ENCODE data around the gene TDRKH.

TDRKH gene, protein sequence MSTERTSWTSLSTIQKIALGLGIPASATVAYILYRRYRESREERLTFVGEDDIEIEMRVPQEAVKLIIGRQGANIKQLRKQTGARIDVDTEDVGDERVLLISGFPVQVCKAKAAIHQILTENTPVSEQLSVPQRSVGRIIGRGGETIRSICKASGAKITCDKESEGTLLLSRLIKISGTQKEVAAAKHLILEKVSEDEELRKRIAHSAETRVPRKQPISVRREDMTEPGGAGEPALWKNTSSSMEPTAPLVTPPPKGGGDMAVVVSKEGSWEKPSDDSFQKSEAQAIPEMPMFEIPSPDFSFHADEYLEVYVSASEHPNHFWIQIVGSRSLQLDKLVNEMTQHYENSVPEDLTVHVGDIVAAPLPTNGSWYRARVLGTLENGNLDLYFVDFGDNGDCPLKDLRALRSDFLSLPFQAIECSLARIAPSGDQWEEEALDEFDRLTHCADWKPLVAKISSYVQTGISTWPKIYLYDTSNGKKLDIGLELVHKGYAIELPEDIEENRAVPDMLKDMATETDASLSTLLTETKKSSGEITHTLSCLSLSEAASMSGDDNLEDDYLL

GRCh38 chr1:151790071-151790939 is at the start of gene TDRKH:
TSS of gene TDRKH (minus strand) at chr1:151790500. CDS start at chr1:151783022, 7,478 bp downstream.
- peak; percentile 99 for DNase-seq (ENCODE audit: low read depth in 2 of 2)

DNA sequence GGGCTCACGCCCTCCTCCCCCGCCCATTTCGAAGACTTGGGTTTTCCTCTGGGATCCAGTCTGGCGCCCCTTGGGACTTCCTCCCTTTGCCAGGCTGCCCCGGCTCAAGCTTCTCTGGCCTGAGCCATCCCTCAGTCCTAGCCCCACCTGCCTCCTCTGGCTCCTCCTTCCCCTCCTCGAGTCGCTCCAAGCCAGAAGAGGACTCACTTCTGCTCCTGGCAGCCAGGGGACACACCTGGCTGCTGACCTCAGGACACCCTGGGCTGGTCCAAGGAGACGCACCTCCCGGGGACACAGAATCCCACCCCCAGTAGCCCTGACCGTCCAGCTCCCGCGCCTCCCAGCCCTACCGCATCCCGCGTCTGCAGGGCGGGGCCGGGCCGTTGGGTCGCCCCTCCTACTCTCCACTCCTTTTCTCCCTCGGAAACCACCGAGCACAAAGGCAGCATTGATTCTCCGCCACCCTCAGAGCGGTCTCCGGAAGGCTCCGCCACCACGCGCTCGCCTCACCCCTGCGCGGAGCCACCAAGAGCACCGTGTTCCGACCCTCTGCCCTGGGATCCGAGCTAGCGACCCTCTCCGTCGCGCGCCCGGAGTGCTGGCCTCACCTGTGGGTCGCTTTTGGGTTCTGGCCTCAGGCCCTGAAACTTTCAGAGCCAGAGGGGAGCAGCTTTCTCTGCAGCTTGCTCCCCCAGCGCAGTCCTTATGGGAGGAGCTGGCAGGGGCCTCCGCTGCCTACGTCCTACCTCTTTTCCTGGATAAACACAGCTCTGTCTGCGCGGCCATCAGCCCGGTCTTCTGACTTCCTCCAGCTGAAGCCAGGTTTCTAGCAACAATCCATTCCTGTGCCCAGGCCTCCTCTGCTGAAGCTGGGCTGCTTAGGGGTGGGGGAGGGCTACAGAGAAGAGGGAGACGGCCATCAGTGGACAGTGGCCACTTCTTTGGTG is 49.4 kb upstream of the TDRKH start, which contains the start of gene C2CD4D:
Gene C2CD4D, minus strand, starts transcription at position 364 of the 947 bp plus-strand sequence. CDS start 831 bp downstream, outside the sequence.
- peak; percentile 56 to 61 for DNase-seq (ENCODE audit: low read depth in 2 of 2)

DNA sequence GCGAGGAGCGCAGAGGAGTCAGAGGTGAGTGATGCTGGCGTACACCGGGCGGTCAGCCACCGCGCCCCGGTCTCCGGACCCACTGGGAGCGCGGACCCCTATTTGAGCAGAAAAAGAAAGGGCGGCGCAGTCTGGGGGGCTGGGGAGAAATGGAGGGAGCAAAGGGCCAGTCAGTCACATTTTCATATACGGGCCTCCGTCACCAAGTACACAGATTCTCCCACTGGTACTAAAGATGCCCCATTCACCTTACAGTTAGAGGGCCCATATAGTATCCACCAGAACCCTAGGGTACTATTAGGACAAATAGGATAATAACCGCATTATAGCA is 48.7 kb upstream of the TDRKH start:
- no peak for DNase-seq (ENCODE audit: low read depth in 2 of 2)

- no peak for DNase-seq (ENCODE audit: low read depth in 2 of 2)
These were observed 48.2 kb upstream of the TDRKH start for GRCh38 chr1:151838222-151839081.

GRCh38 chr1:151837884-151838221 is 47.6 kb upstream of the TDRKH start:
- no peak for DNase-seq (ENCODE audit: low read depth in 2 of 2)

- no peak for DNase-seq (ENCODE audit: low read depth in 2 of 2)
These were observed 46.9 kb upstream of the TDRKH start for GRCh38 chr1:151837197-151837596.

DNA sequence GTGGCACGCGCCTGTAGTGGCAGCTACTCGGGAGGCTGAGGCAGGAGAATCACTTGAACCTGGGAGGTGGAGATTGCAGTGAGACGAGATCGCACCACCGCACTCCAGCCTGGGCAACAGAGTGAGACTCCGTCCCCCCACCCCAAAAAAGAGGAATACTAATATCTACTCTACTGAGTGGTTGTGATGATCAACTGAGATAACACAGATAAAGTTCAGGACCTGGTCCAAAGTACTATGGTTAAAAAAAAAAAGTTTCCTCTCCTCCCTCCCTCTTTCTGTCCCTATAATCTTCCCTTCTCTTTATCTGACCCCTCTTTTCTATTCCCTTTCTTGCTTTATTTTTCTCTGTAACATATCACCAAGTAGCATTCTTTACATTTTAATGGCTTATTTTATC is 45.3 kb upstream of the TDRKH start:
- DNase-seq (ENCODE audit: low read depth in 2 of 2) = no peak

- DNase-seq (ENCODE audit: low read depth in 2 of 2) = no peak
These were observed 43.9 kb upstream of the TDRKH start for GRCh38 chr1:151834239-151834638.

GRCh38 chr1:151833172-151833900 is 43.0 kb upstream of the TDRKH start:
- DNase-seq (ENCODE audit: low read depth in 2 of 2) = no peak

DNA sequence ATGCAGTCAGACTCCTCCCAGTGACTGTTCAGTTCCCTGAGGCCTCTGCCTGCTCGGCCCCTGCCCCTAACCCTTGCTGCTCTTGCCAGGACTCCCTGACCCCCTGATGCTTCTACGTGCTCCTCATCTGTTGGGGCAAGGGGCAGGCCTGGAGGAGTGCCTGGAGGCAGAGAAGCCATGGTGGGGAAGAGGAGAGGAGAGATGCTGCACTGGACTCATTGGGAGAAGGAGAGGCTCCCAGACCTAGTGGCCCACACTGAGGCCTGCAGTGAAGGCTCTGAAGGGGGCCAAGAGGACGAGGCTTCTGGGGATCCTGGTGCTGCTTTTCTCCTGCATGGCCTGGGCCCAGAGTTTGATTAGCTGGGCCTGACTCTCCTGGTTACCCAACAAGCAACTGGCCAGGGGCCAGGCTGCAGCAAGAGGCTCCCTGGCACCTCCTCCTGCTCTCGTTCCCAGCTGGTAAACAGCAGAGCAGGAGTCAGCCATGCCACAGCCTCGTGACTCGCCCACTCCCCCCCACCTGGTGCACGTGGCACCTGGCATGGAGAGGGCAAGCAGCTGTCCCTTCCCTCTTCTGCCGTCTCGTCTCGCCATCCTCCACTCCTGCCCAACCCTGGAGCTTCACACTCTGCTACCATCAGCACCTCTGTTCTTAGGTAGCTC is 42.1 kb upstream of the TDRKH start:
- no peak for DNase-seq (ENCODE audit: low read depth in 2 of 2)

DNA sequence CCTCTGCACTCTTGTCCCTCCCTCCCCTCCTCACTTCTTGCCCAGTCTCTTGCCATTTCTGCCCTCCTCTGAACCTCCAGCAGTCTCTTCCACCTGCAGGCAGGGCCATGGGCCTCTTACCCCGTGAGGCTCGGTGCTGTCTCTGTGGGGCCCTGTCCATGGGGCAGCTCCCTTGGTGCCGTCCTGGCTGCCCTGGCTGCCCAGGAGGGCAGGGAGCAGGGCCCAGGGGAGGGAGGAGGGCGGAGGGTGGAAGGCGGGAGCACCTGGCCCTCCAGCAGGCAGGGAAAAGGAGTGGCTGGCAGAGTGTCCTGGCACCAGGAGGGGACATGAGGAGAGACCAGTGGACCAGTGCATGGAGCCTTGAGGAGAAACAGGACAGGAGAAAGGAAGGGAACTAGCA is 41.3 kb upstream of the TDRKH start, which contains the start of gene RORC:
Gene RORC, minus strand, starts transcription at position 198 of the 400 bp plus-strand sequence. Its CDS starts 38 bp downstream, at position 160.
- DNase-seq (ENCODE audit: low read depth in 2 of 2) = no peak

GRCh38 chr1:151831256-151831591 is 40.9 kb upstream of the TDRKH start:
- DNase-seq (ENCODE audit: low read depth in 2 of 2) = no peak

GRCh38 chr1:151830055-151830454 is 39.8 kb upstream of the TDRKH start:
- DNase-seq (ENCODE audit: low read depth in 2 of 2) = no peak

- DNase-seq (ENCODE audit: low read depth in 2 of 2) = no peak
These were observed 39.2 kb upstream of the TDRKH start for GRCh38 chr1:151829352-151830046.

- DNase-seq (ENCODE audit: low read depth in 2 of 2) = no peak
These were observed 38.6 kb upstream of the TDRKH start for GRCh38 chr1:151828921-151829320.

GRCh38 chr1:151827853-151828252 is 37.6 kb upstream of the TDRKH start:
- no peak for DNase-seq (ENCODE audit: low read depth in 2 of 2)

DNA sequence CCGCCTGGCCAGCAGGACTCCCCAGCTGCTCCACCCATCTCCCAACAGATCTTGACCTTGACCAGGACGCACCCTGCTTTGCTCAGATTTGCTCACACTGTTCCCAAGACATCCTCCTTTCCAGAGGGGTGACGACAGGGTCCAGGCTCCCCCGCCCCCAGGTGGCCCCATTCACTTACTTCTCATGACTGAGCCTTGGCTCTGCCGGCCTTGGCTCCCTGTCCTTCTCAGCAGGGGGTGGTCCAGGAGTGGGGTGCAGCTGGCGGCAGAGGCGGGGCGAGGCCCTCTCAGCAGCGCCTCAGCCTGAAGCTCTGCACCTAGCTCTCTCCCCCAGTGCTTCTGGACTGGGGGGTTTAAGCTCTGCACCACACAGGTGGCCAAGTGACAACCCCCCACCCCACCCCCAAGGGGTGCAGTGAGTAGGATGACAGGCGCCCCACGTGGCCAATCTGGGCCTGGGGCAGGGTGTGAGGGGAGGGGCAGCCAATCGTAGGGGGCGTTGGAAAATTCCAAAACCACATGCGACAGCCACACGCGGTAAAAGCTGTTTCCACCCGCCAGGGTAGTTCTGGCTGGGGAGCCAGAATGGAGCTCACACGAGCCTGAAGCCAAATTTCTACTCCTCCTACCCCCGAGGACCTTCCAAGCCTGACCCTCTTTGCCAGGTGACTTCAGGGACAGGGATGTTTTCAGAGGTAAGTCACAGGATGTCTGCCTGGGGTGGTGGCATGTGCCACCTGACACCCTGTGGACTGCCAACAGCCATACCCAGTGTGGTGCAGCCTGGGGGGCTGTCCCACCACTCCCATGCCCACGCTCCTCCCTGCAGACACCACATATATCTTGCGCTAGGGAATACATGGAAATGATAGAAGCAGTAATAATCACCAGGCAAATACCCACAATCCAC is 35.7 kb upstream of the TDRKH start:
- no peak for DNase-seq (ENCODE audit: low read depth in 2 of 2)

GRCh38 chr1:151825204-151825603 is 34.9 kb upstream of the TDRKH start:
- DNase-seq (ENCODE audit: low read depth in 2 of 2) = no peak
